H1 (cell line): ENCODE results near the gene RIC8A. TPM values are rescaled to one million over a fixed set of nuclear protein-coding genes. Genes with fewer than 3 reads are reported as not detected.

Source experiments
- CTCF ChIA-PET: fragments of 300-600 bp; sonication (Branson Sonifier 250); formaldehyde crosslinking; loops from one replicate; lab custom pipeline; 2021; ENCODE audit not compliant: partially characterized antibody; lab: Charles Lee
- POLR2A ChIA-PET: fragments of 300-600 bp; sonication (Branson Sonifier 250); formaldehyde crosslinking; loops from one replicate; lab custom pipeline; 2021; ENCODE audit warnings: inconsistent platforms; ENCODE audit not compliant: partially characterized antibody; lab: Charles Lee
- DNase-seq, 2 experiments: peaks; one replicate each; pipeline versions ENCODE4 v3.0.0 to v3.0.0-alpha.2; 2010 to 2022; ENCODE audit warnings: low spot score in 2 of 2, low read depth in 1 of 2, mixed read lengths in 1 of 2
- FAIRE-seq: peaks from 2 replicates; lab custom pipeline; 2011; peaks lifted over from hg19 to GRCh38; lab: Jason Lieb, UNC
- H2AFZ ChIP-seq: 2 replicates; pipeline ENCODE4 v1.8.1; 2012; ENCODE audit warnings: low read length, inconsistent platforms
- H2AK5ac ChIP-seq: 2 replicates; pipeline ENCODE4 v1.6.1; 2013; ENCODE audit warnings: low read depth, low read length
- H2BK120ac ChIP-seq: replicated peaks from 2 replicates; pipeline ENCODE3; 2013; ENCODE audit warnings: low read depth, low read length, inconsistent platforms
- H2BK12ac ChIP-seq: 2 replicates; pipeline ENCODE4 v1.6.1; 2013; ENCODE audit warnings: low read depth, low read length
- H2BK15ac ChIP-seq: 2 replicates; pipeline ENCODE4 v1.6.1; 2013; ENCODE audit warnings: low read length
- H2BK20ac ChIP-seq: 2 replicates; pipeline ENCODE4 v1.6.1; 2013; ENCODE audit warnings: low read length
- H2BK5ac ChIP-seq: 2 replicates; pipeline ENCODE4 v1.6.1; 2013; ENCODE audit warnings: low read depth, low read length
- H3K14ac ChIP-seq: 2 replicates; pipeline ENCODE4 v1.6.1; 2013; ENCODE audit warnings: inconsistent platforms; ENCODE audit not compliant: insufficient read length
- H3K18ac ChIP-seq: 2 replicates; pipeline ENCODE4 v1.6.1; 2013; ENCODE audit warnings: low read length; ENCODE audit errors: extremely low read depth
- H3K23ac ChIP-seq: 2 replicates; pipeline ENCODE4 v1.6.1; 2013; ENCODE audit warnings: inconsistent platforms; ENCODE audit not compliant: insufficient read length
- H3K23me2 ChIP-seq: 2 replicates; pipeline ENCODE4 v1.6.1; 2013; ENCODE audit warnings: low read depth, low read length
- H3K27ac ChIP-seq: 2 replicates; pipeline ENCODE4 v1.6.1; 2011; ENCODE audit warnings: low read depth, low read length, inconsistent platforms
- H3K27me3 ChIP-seq, 4 experiments: replicated peaks in 1 of 4; 1 replicate in 1 of 4; 2 replicates in 3 of 4; pipeline versions ENCODE4 v1.6.1 to v1.8.1; 2011 to 2013; ENCODE audit warnings: low read length in 3 of 4, mild to moderate bottlenecking in 3 of 4, inconsistent platforms in 2 of 4, mixed read lengths in 2 of 4, moderate library complexity in 1 of 4; ENCODE audit not compliant: control insufficient read depth in 3 of 4, insufficient read depth in 3 of 4; ENCODE audit errors: extremely low read depth in 1 of 4
- H3K36me3 ChIP-seq, 4 experiments: 2 replicates each; pipeline versions ENCODE4 v1.6.1 to v1.8.1; 2011 to 2013; ENCODE audit warnings: mild to moderate bottlenecking in 4 of 4, low read length in 3 of 4, moderate library complexity in 2 of 4, control low read depth in 1 of 4, inconsistent platforms in 1 of 4; ENCODE audit not compliant: insufficient read depth in 4 of 4, control insufficient read depth in 2 of 4
- H3K4ac ChIP-seq: replicated peaks from 2 replicates; pipeline ENCODE3; 2013; ENCODE audit warnings: low read length, low read depth, mixed read lengths, inconsistent platforms; ENCODE audit not compliant: insufficient read length
- H3K4me1 ChIP-seq, 4 experiments: replicated peaks in 1 of 4; 1 replicate in 1 of 4; 2 replicates in 3 of 4; pipeline versions ENCODE4 v1.6.1 to v1.8.1; 2011 to 2013; ENCODE audit warnings: low read length in 3 of 4, inconsistent platforms in 2 of 4, mixed read lengths in 1 of 4; ENCODE audit not compliant: insufficient read depth in 4 of 4, control insufficient read depth in 3 of 4
- H3K4me2 ChIP-seq, 2 experiments: 2 replicates each; pipeline versions ENCODE4 v1.6.1 to v1.8.1; 2011 to 2013; ENCODE audit warnings: low read depth in 2 of 2, low read length in 2 of 2, control low read depth in 1 of 2, inconsistent platforms in 1 of 2, mild to moderate bottlenecking in 1 of 2; ENCODE audit not compliant: insufficient read depth in 1 of 2
- H3K4me3 ChIP-seq, 4 experiments: fragments of 200-600, 300-600 bp in 1 of 4; sonication (generic), shearing (Covaris generic), sonication (Bioruptor Twin) in 1 of 4; 2 replicates each; pipeline versions ENCODE4 v1.5.1 to v1.8.1; 2011 to 2016; ENCODE audit warnings: low read length in 4 of 4, low read depth in 3 of 4, control low read depth in 2 of 4, inconsistent platforms in 2 of 4, mild to moderate bottlenecking in 2 of 4, mixed read lengths in 1 of 4, moderate library complexity in 1 of 4; ENCODE audit not compliant: insufficient read depth in 2 of 4; ENCODE audit errors: extremely low read depth in 1 of 4
- H3K56ac ChIP-seq: replicated peaks from 2 replicates; pipeline ENCODE3; 2013; ENCODE audit warnings: low read depth, mild to moderate bottlenecking, mixed read lengths, low read length, inconsistent platforms; ENCODE audit not compliant: insufficient read length
- H3K79me1 ChIP-seq: 2 replicates; pipeline ENCODE4 v1.6.1; 2013; ENCODE audit warnings: low read depth, low read length, control low read depth
- H3K79me2 ChIP-seq, 2 experiments: 2 replicates each; pipeline versions ENCODE4 v1.6.1 to v1.8.1; 2012 to 2013; ENCODE audit warnings: low read length in 2 of 2, mild to moderate bottlenecking in 2 of 2, inconsistent platforms in 1 of 2; ENCODE audit not compliant: insufficient read depth in 2 of 2, control insufficient read depth in 1 of 2
- H3K9ac ChIP-seq, 4 experiments: replicated peaks in 1 of 4; 1 replicate in 1 of 4; 2 replicates in 3 of 4; pipeline versions ENCODE4 v1.6.1 to v1.8.1; 2011 to 2013; ENCODE audit warnings: low read depth in 3 of 4, low read length in 3 of 4, control low read depth in 2 of 4, mild to moderate bottlenecking in 2 of 4, moderate library complexity in 2 of 4, inconsistent platforms in 1 of 4; ENCODE audit errors: extremely low read depth in 1 of 4
- H3K9me3 ChIP-seq, 2 experiments: 2 replicates each; pipeline versions ENCODE4 v1.6.1 to v1.8.1; 2012 to 2013; ENCODE audit warnings: mild to moderate bottlenecking in 2 of 2, moderate library complexity in 2 of 2, control low read depth in 1 of 2, inconsistent platforms in 1 of 2, low read depth in 1 of 2, low read length in 1 of 2, mixed read lengths in 1 of 2; ENCODE audit not compliant: insufficient read depth in 2 of 2
- H4K20me1 ChIP-seq, 2 experiments: replicated peaks in 1 of 2; 2 replicates each; pipeline versions ENCODE3 to v1.8.1; 2011 to 2013; ENCODE audit warnings: inconsistent platforms in 2 of 2, low read length in 2 of 2, mild to moderate bottlenecking in 1 of 2; ENCODE audit not compliant: insufficient read depth in 2 of 2, control insufficient read depth in 1 of 2
- H4K5ac ChIP-seq: 2 replicates; pipeline ENCODE4 v1.6.1; 2013; ENCODE audit warnings: low read length, low read depth, mixed read lengths, inconsistent platforms; ENCODE audit not compliant: insufficient read length
- H4K8ac ChIP-seq: 2 replicates; pipeline ENCODE4 v1.8.0; 2013; ENCODE audit warnings: mild to moderate bottlenecking, moderate library complexity, low read length, inconsistent platforms; ENCODE audit not compliant: insufficient read depth; ENCODE audit errors: extremely low read depth
- H4K91ac ChIP-seq: replicated peaks from 2 replicates; pipeline ENCODE3; 2013; ENCODE audit warnings: low read length, mixed read lengths, inconsistent platforms; ENCODE audit not compliant: insufficient read length
- BCL11A ChIP-seq, 2 experiments: IDR thresholded peaks; one replicate each; pipeline ENCODE4 v1.6.1; 2011; ENCODE audit warnings: low read depth in 2 of 2, low read length in 2 of 2, mild to moderate bottlenecking in 2 of 2
- CBX5 ChIP-seq: fragments of 300-800, 300-1000 bp; sonication (generic); IDR thresholded peaks from 2 replicates; pipeline ENCODE4 v1.7.1; 2016; ENCODE audit warnings: antibody characterized with exemption, low read length, low read depth
- HDAC2 ChIP-seq, 2 experiments: fragments of 300-600 bp in 1 of 2; sonication (generic) in 1 of 2; IDR thresholded peaks; 2 replicates each; pipeline ENCODE4 v1.6.1; 2011 to 2012; ENCODE audit warnings: low read depth in 2 of 2, low read length in 2 of 2, mild to moderate bottlenecking in 2 of 2, moderate library complexity in 2 of 2, borderline replicate concordance in 1 of 2, inconsistent platforms in 1 of 2
- JUN ChIP-seq: IDR thresholded peaks from 2 replicates; pipeline ENCODE4 v1.6.1; 2011; ENCODE audit warnings: low read depth, mild to moderate bottlenecking, improper control_type of control experiment, low read length
- JUND ChIP-seq: IDR thresholded peaks from 2 replicates; pipeline ENCODE4 v1.6.1; 2011; ENCODE audit warnings: mild to moderate bottlenecking, improper control_type of control experiment, low read length
- MAFK ChIP-seq: IDR thresholded peaks from 2 replicates; pipeline ENCODE4 v1.6.1; 2012; ENCODE audit warnings: low read depth, mild to moderate bottlenecking, improper control_type of control experiment, low read length
- TAF1 ChIP-seq: IDR thresholded peaks from 2 replicates; pipeline ENCODE4 v1.6.1; 2011; ENCODE audit warnings: mild to moderate bottlenecking, low read depth, low read length
- WGBS, 2 experiments: shearing (Covaris generic) in 1 of 2; methylation state at CpG; one replicate each; pipeline versions ENCODE4 v1.1.6 to v1.1.7; 2013 to 2015; ENCODE audit warnings: low lambda C conversion rate in 2 of 2, mixed read lengths in 2 of 2, inconsistent platforms in 1 of 2, low coverage in 1 of 2, missing lambda C conversion rate in 1 of 2; ENCODE audit not compliant: insufficient replicate concordance in 2 of 2, insufficient coverage in 1 of 2, insufficient read length in 1 of 2; ENCODE audit errors: extremely low coverage in 1 of 2, missing lambda C conversion rate in 1 of 2; 5-methylcytosine and 5-hydroxymethylcytosine counted together
- polyA plus RNA-seq, 7 experiments: library from polyadenylated mRNA; depleted of rRNA in 3 of 7; stranded (reverse) in 5 of 7; unstranded in 2 of 7; fragments of >200 nt in 5 of 7; fragments of 200-250 nt in 2 of 7; gene quantifications; 1 replicate in 5 of 7; 2 replicates in 1 of 7; 4 replicates in 1 of 7; pipeline versions ENCODE4 v1.2.1 to v1.2.3, GENCODE V29; 2011 to 2013; ENCODE audit warnings: missing spikeins in 2 of 7, mixed read lengths in 2 of 7
- total RNA-seq: library from RNA; stranded (reverse); fragmentation: NEBNext Ultra II Directional; extraction: Animal tissue kit (Norgen Biotek cat#: 25700); gene quantifications from 2 replicates; pipeline ENCODE4 v1.2.1, GENCODE V29; 2021
- TF ChIP-seq, protein P1 (sequence below): IDR thresholded peaks from 2 replicates; pipeline ENCODE4 v1.6.1; 2012; ENCODE audit warnings: low read length, inconsistent platforms

Gene RIC8A
- total and polyA plus RNA-seq, 2 of the 8 experiments (the other 6 are each of a cell fraction or from before 2014, with no cell fraction given), result 67.0 to 105 TPM

DNA sequence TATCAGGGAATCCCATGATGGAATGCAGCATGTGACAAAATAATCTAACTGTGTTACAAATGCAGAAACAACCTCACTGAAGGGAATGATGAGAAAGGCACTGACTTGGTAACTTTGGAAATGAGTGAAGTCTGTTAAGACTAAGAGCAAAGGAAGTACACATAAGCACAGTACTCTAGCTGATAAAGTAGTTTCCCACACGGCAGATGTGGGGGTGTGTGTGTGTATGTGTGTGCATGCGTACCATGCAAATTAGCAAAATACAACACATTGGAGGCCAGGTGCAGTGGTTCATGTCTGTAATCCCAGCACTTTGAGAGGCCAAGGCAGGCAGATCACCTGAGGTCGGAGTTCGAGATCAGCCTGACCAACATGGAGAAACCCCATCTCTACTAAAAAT is 54.1 kb downstream of the RIC8A start:
- no peak overlapping the region for H4K91ac ChIP-seq
- ChIA-PET CTCF (interaction anchor here (1.1 to 4.5 kb wide), 4 partner anchors 11 to 100 kb away, joined by 3 to 36 read pairs (median 4); no protein-coding TSS in a partner anchor), POLR2A (interaction anchor here (0.7 to 1.6 kb wide), 4 partner anchors 9 to 73 kb away, joined by 3 to 4 read pairs (median 3); no protein-coding TSS in a partner anchor)
- H3K4me2 ChIP-seq, result no peak overlapping the region
- peak; percentile 45 for FAIRE-seq
- 91% methylated on average over 4 of the region's 4 CpGs; no CpG with 5 or more reads in 1 of the 2 experiments for WGBS, 2 experiments
- no peak overlapping the region for H3K14ac ChIP-seq
- peaks cover 3 to 4% of the 10 kb centered on the region in 2 experiments; a peak in 2 of 4 replicates for H3K9me3 ChIP-seq
- H2BK12ac ChIP-seq, result no peak overlapping the region
- H3K4ac ChIP-seq, result no peak overlapping the region
- H2AK5ac ChIP-seq, result no peak overlapping the region
- H3K18ac ChIP-seq, result no peak overlapping the region
- no peak overlapping the region for H2BK20ac ChIP-seq
- no peaks in the 10 kb centered on the region for H3K27me3 ChIP-seq
- H3K9ac ChIP-seq, result no peak overlapping the region
- no peaks in the 10 kb centered on the region for H4K20me1 ChIP-seq
- no peaks in the 10 kb centered on the region for H3K79me1 ChIP-seq
- no peak overlapping the region for H2BK120ac ChIP-seq
- H4K5ac ChIP-seq, result no peak overlapping the region
- H3K23me2 ChIP-seq, result no peaks in the 10 kb centered on the region
- H3K27ac ChIP-seq, result no peak overlapping the region
- H2AFZ ChIP-seq, result no peak overlapping the region
- no peak overlapping the region for H4K8ac ChIP-seq
- no peak for DNase-seq
- no peaks in the 10 kb centered on the region for H3K4me1 ChIP-seq
- no peak overlapping the region for H2BK15ac ChIP-seq
- H3K23ac ChIP-seq, result no peak overlapping the region
- H3K56ac ChIP-seq, result no peak overlapping the region
- no peak overlapping the region for H2BK5ac ChIP-seq
- no peaks in the 10 kb centered on the region for H3K36me3 ChIP-seq
- H3K4me3 ChIP-seq, result no peak overlapping the region
- no peaks in the 10 kb centered on the region for H3K79me2 ChIP-seq
- TF ChIP-seq HDAC2 (IDR thresholded peaks at IDR 0.05; ENCODE audit: borderline replicate concordance in 1 of 2, low read depth in 2 of 2, low read length in 2 of 2) (no peak), JUND (no peak), TAF1 (no peak), MAFK (no peak), JUN (no peak), BCL11A (IDR thresholded peaks at IDR 0.05; ENCODE audit: low read depth in 2 of 2, low read length in 2 of 2) (no peak), CBX5 (no peak)
- TF ChIP-seq, protein P1, sequence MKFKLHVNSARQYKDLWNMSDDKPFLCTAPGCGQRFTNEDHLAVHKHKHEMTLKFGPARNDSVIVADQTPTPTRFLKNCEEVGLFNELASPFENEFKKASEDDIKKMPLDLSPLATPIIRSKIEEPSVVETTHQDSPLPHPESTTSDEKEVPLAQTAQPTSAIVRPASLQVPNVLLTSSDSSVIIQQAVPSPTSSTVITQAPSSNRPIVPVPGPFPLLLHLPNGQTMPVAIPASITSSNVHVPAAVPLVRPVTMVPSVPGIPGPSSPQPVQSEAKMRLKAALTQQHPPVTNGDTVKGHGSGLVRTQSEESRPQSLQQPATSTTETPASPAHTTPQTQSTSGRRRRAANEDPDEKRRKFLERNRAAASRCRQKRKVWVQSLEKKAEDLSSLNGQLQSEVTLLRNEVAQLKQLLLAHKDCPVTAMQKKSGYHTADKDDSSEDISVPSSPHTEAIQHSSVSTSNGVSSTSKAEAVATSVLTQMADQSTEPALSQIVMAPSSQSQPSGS, result no peak
